NCI-H146 (cell line): ENCODE results near the gene PGBD5.

ENCODE experiments used
- DNase-seq: peaks from one replicate; lab custom pipeline; 2025; lab: John Stamatoyannopoulos, UW

PGBD5 gene

DNA sequence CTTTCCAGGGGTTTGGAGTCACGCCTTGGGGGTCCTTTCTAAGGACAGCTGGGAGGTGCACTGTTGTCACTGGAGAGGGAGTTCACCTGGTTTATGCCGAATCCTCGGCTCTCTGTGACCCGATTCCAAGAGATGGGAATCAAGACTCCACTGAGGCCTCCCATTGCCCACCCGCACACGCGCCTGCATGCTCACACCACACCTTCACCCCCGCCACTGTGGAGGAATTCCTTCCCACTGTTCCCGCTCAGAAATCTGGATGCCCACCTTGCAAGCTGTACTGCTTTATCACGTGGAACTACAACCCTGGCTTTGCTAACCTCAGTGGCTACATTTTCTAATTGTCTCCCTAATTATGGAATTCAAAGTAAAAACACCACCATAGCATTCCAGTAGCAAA, 29.2 kb downstream of the PGBD5 start:
- DNase-seq: no peak

DNA sequence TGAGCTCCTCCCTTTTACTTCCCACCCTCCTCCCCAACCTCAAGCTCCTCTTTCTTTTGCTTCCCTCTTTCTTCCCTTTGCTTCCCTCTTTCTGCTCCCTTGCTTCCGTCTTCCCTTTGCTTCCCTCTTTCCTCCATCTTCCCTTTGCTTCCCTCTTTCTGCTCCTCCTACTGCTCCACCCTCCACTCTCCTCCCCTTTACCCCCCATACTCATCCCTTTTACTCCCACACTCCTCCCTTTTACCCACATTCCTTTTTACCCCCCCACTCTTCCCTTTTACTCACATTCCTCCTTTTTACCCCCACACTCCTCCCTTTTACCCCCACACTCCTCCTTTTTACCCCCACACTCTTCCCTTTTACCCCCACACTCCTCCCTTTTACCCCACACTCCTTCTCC, 30.2 kb downstream of the PGBD5 start:
- no peak for DNase-seq

DNA sequence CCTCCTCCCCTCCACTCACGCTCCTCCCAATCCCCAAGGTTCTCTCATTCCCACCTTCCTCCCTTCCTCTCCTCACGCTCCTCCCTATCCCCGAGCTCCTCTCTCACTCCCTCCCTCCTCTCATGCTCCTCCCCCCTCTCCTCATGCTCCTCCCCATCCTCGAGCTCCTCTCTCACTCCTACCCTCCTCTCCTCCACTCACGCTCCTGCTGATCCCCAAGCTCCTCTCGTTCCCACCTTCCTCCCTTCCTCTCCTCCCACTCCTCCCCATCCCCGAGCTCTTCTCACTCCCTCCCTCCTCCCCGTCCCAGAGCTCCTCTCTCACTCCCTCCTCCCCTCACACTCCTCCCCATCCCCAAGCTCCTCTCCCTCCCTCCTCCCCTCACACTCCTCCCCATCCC, 31.4 kb downstream of the PGBD5 start:
- DNase-seq: no peak

DNA sequence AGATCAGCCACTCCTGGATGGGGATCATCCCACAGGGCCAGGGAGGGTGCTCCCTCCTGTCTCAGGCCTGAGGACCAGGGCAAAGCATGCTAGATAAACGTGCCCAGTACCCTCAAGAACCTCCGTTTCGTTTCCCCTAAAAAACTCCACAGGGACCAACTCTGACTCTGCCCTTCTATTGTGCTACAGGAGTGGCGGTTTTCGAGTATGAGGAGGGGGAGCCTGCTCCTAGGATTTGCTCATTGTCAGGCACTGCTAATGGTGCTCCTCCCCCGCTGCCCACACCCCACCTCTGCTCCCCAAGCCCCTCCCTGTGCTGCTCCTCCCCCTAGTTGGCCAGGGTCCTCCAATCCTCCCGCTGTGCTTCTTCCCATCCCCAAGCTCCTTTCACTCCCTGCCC, 32.0 kb downstream of the PGBD5 start:
- no peak for DNase-seq

DNA sequence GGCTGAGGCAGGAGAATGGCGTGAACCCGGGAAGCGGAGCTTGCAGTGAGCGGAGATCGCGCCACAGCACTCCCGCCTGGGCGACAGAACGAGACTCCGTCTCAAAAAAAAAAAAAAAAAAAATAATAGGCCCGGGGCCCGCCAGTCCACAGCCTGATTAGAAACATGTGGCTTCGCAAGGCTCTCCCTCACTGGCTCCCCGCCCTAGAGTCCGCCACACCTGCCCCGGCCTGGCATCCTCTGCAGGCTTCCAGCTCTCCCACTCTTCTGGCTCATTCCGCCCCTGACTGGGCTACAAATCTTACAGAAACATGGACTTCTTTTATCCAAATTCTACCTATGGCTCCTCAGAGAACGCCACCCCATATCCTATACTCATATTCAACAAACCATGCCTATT, 32.4 kb downstream of the PGBD5 start:
- DNase-seq: no peak

GRCh38 chr1:230392920-230393521, 33.1 kb downstream of the PGBD5 start:
- no peak for DNase-seq

DNA sequence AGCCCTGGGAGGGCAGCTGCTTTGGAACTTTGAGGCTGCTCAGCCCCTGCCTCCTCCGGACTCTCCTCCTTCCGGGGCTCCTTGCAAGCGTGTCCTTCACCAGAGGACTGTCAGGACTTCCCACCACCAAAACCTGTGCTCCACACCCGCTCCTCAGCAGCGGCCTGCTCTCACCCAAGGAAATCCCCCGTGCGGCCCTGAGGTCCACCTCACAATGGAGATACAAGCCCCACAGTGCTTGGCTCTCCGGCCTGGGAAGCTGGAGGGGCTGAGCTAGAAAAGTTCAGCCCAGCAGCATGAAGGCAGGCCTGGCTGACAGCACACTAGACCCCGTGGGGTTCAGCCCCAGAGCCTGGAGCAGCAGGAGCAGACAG, 33.6 kb downstream of the PGBD5 start:
- no peak for DNase-seq

GRCh38 chr1:230391776-230392535, 34.2 kb downstream of the PGBD5 start:
- DNase-seq: peak; percentile 5

- DNase-seq: no peak
Measured at GRCh38 chr1:230390371-230390770, 35.8 kb downstream of the PGBD5 start.

GRCh38 chr1:230387876-230388275, 38.3 kb downstream of the PGBD5 start:
- DNase-seq: no peak

- DNase-seq: no peak
Measured at GRCh38 chr1:230387296-230387695, 38.8 kb downstream of the PGBD5 start.

DNA sequence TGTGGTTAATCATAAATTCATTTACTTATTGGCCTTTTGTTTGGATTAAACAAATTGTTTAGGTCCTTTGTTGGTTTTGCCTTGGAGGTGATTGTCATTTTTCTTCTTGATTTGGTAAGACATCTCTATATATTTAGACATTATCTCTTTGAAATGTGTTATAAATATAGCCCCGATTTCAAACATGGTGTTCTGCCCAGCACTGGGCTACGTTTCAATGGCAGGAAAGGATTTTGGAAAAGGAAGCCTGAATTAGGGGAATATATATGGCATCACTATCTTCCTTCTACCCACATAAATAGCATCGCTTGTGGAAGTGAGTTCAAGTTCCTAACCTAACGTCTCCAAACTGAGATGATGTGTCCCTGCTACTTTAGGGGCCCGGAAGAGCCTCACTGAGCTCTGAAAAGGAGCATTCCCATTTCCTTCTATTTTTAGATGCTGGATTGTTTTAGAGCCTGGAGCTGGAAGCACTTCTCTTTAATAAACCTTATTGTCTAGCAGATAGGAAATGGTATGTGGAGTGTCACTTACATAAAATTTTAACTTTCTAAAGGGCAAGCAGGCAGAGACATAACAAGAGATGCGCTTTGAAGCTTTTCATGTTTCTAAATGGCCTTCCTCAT, 39.4 kb downstream of the PGBD5 start:
- no peak for DNase-seq

DNA sequence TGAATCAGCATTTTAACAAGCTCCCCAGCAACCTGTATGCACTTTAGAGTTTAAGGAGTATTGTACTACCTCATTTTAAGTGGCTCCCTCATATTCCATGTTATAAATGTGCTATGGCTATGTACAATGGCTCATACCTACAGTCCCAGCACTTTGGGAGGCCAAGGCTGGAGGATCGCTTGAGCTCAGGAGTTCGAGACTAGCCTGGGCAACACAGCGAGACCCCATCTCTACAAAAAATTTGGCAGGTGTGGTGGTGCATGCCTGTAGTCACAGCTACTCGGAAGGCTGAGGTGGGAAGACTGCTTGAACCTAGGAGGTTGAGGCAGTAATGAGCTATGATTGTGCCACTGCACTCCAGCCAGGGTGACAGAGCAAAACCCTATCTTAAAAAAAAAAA, 40.2 kb downstream of the PGBD5 start:
- DNase-seq: no peak

DNA sequence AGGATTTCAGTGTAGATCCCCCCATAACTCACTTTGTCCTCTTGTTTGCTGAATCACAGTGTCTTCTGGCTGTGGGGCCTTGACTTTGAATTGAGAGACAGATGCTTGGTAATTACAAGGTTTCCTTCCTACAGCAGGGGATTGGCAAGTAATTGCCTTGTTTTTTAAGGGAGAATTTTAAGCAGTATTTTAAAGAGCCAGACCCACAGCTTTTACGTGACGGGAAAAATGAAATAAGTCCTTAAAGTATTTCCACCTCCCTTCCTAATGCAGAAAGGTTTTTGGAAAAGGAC, 41.0 kb downstream of the PGBD5 start:
- DNase-seq: no peak

DNA sequence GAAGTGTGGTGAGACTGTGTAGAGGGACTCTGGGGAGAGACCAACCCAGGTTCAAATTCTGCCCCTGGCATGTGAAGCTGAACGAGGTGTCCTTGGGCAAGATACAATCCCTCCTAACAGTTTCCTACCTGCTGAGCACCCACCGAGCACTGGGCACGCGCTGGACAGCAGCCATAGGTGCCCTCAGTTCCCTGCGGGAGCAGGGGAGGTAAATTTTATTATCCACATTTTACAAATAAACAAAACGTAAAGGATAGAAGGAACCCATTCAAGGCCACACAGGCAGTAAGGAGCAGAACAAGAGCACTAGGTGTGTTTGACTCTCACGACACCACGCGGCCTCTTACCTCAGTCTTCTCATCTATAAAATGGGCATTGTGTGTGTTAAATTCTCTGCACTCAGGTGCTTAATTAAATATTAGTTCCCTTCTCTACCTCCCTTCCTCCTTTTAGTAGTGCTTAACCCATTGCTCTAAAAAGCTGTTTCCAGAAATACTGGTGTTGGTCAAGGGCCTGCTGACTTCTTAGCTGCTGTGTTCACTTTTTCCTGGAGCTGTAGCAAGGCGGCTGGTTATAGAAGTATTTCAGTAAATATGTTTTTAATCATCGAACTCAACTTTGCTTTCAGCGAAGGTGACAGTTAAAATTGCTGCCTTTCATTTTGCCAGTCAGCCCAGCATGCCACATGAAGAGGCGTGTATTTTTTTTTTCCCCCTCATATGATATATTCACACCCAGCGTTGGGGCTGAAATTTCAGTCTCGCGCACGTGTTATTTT, 41.6 kb downstream of the PGBD5 start:
- DNase-seq: no peak

- no peak for DNase-seq
Measured at GRCh38 chr1:230383425-230383824, 42.7 kb downstream of the PGBD5 start.

DNA sequence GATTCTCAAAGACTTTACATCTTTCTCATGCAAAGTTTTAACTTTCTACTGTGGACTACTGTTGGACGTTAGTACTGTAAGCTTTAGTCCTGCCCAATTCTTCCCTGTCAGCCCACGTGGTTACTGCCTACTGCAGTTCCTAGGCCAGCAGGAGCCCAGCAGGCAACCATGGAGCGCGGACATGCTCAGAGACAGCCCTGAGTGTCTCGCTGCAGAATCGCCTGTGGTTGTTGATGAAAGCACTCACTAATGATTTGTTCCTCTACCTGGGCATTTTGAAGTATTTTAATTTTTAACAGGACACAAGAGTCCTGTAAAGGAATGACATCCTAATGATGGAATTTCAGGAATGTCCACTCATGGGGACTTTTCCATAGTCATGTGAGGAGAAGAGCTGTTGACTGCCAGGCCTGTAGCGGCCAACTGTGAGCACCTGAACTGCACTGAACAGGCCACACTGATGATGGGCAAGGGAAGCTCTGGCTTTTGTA, 44.1 kb downstream of the PGBD5 start:
- DNase-seq: no peak

- no peak for DNase-seq
Measured at GRCh38 chr1:230381585-230381984, 44.5 kb downstream of the PGBD5 start.

DNA sequence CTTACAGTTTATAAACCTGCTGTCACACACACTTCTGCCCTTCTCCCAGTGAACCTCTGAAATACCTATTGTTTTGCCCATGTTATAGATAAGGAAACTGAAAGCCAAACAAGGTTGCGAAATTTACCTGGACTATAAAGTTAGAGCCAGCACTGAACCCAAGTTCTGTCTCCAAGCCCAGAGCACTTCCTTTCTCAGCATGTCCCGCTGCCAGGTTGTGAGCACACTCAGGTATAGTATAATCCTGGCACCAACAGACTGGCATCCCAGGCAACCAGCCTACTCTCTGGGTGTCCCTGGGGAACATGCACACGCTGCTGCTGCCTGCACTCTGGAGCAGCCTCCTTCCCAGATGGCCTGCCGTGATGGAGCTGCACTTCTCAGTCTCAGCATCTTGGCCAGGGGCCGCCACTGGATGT, 45.1 kb downstream of the PGBD5 start:
- no peak for DNase-seq

GRCh38 chr1:230379928-230380327, 46.2 kb downstream of the PGBD5 start:
- DNase-seq: peak; percentile 70

- no peak for DNase-seq
Measured at GRCh38 chr1:230379462-230379861, 46.7 kb downstream of the PGBD5 start.

- no peak for DNase-seq
Measured at GRCh38 chr1:230377851-230378250, 48.3 kb downstream of the PGBD5 start.

- DNase-seq: no peak
Measured at GRCh38 chr1:230377324-230377723, 48.8 kb downstream of the PGBD5 start.
